Kidney (tissue), 14 donors: ENCODE data around the gene SPTA1. TPM values are rescaled to one million over a fixed set of nuclear protein-coding genes. Genes with fewer than 3 reads are reported as not detected.
A peak's percentile ranks its signal among the peaks of the same experiment; 100 is the strongest.

ENCODE experiments used
- DNase-seq, 5 donors: peaks; one replicate each; pipeline ENCODE4 v3.0.0-alpha.2; 2013 to 2020
- FAIRE-seq: peaks from 2 replicates; lab custom pipeline; 2012; peaks lifted over from hg19 to GRCh38; lab: Jason Lieb, UNC
- H3K27ac ChIP-seq, 2 donors: one replicate each; pipeline ENCODE4 v1.7.0; 2013; ENCODE audit warnings: low read depth in 2 of 2, low read length in 2 of 2, inconsistent platforms in 1 of 2
- H3K27me3 ChIP-seq: one replicate; pipeline ENCODE4 v1.7.1; 2013; ENCODE audit warnings: low read length, inconsistent platforms; ENCODE audit not compliant: control insufficient read depth, insufficient read depth
- H3K36me3 ChIP-seq, 3 donors: one replicate each; pipeline versions ENCODE4 v1.7.0 to v1.7.1; 2013; ENCODE audit warnings: low read length in 3 of 3, control low read depth in 1 of 3, inconsistent platforms in 1 of 3; ENCODE audit not compliant: insufficient read depth in 3 of 3, control insufficient read depth in 2 of 3
- H3K4me1 ChIP-seq, 3 donors: one replicate each; pipeline versions ENCODE4 v1.7.0 to v1.7.1; 2013; ENCODE audit warnings: low read length in 3 of 3, inconsistent platforms in 1 of 3, low read depth in 1 of 3; ENCODE audit not compliant: control insufficient read depth in 2 of 3, insufficient read depth in 2 of 3
- H3K4me3 ChIP-seq, 3 donors: one replicate each; pipeline versions ENCODE4 v1.7.0 to v1.8.1; 2013; ENCODE audit warnings: low read length in 3 of 3, control low read depth in 1 of 3, inconsistent platforms in 1 of 3
- H3K9ac ChIP-seq, 3 donors: one replicate each; pipeline versions ENCODE4 v1.7.0 to v1.7.1; 2013; ENCODE audit warnings: low read length in 3 of 3, control low read depth in 1 of 3, inconsistent platforms in 1 of 3
- H3K9me3 ChIP-seq, 3 donors: one replicate each; pipeline versions ENCODE4 v1.7.0 to v1.7.1; 2013; ENCODE audit warnings: low read length in 3 of 3, control low read depth in 1 of 3, inconsistent platforms in 1 of 3; ENCODE audit not compliant: control insufficient read depth in 2 of 3, insufficient read depth in 1 of 3
- CTCF ChIP-seq: IDR thresholded peaks from 3 replicates; pipeline ENCODE4 v1.5.1; 2012; ENCODE audit warnings: mild to moderate bottlenecking, moderate library complexity, borderline replicate concordance; ENCODE audit not compliant: insufficient read depth; ENCODE audit errors: extremely low read depth
- intact Hi-C: fragments of 100-400 bp; cut with DNase I; formaldehyde crosslinking; loops from one replicate; pipeline ENCODE4 v1.11.1; 2022
- polyA plus RNA-seq: library from polyadenylated mRNA; stranded (reverse); fragments of 350-450 nt; fragmentation: Illumina TruSeq; extraction: RNeasy Lipid Tissue Mini Kit (QIAGEN cat#74804); gene quantifications from one replicate; pipeline ENCODE4 v1.2.3, GENCODE V29; 2014; ENCODE audit warnings: low read depth, low replicate concordance; ENCODE audit not compliant: insufficient read depth
- total RNA-seq: library from RNA; stranded (reverse); fragmentation: NEBNext Ultra II Directional; extraction: Animal tissue kit (Norgen Biotek cat#: 25700); gene quantifications from one replicate; pipeline ENCODE4 v1.2.1, GENCODE V29; 2021
- donor health status: control.
- donor health status: control.
- donor health status: control.
- donor health status: control.
- donor health status: control.
- donor health status: DM: yes; HTN: yes; CAD: no.
- donor health status: Normal renal cell carcinoma (clear cell type).

SPTA1 gene
- total and polyA plus RNA-seq, 2 donors from 2014 or later = 0.28 TPM; not detected in 1

GRCh38 chr1:158731707-158732106 lies 45.2 kb upstream of the SPTA1 start:
- intact Hi-C loops = no loop called here
- no peaks in the 10 kb centered on the region for H3K9me3 ChIP-seq
- no peak for DNase-seq
- no peak overlapping the region for H3K27ac ChIP-seq
- FAIRE-seq = no peak
- H3K36me3 ChIP-seq = no peaks in the 10 kb centered on the region
- no peak for TF ChIP-seq CTCF
- H3K4me1 ChIP-seq = no peaks in the 10 kb centered on the region
- H3K27me3 ChIP-seq = no peaks in the 10 kb centered on the region
- H3K9ac ChIP-seq = no peak overlapping the region
- no peak overlapping the region for H3K4me3 ChIP-seq

- H3K9ac ChIP-seq = no peak overlapping the region
- intact Hi-C loops = no loop called here
- no peaks in the 10 kb centered on the region for H3K36me3 ChIP-seq
- FAIRE-seq (no peak), DNase-seq (no peak)
- no peaks in the 10 kb centered on the region for H3K9me3 ChIP-seq
- H3K27me3 ChIP-seq = no peaks in the 10 kb centered on the region
- no peak overlapping the region for H3K27ac ChIP-seq
- H3K4me3 ChIP-seq = peak overlapping the region in 1 of 3 donors; percentile 12
- TF ChIP-seq CTCF = no peak
- no peaks in the 10 kb centered on the region for H3K4me1 ChIP-seq
These were observed 43.9 kb upstream of the SPTA1 start for GRCh38 chr1:158730453-158730852.

GRCh38 chr1:158728510-158729225 lies 42.2 kb upstream of the SPTA1 start:
- Histone ChIP-seq H3K9ac (no peak overlapping the region), H3K9me3 (no peaks in the 10 kb centered on the region), H3K36me3 (no peaks in the 10 kb centered on the region), H3K4me3 (no peak overlapping the region), H3K27ac (no peak overlapping the region), H3K27me3 (no peaks in the 10 kb centered on the region), H3K4me1 (no peaks in the 10 kb centered on the region)
- FAIRE-seq (no peak), DNase-seq (no peak)
- no peak for TF ChIP-seq CTCF
- intact Hi-C loops = no loop called here
